Gastrocnemius medialis (tissue), 4 donors: ENCODE measurements around the gene DDOST. TPM values are rescaled to one million over a fixed set of nuclear protein-coding genes. Genes with fewer than 3 reads are reported as not detected.

Source experiments
- ATAC-seq, 2 donors: fragments of 150-250 bp; one replicate each; pipeline ENCODE4 v1.9.1; 2016
- DNase-seq, 2 donors: peaks; one replicate each; pipeline ENCODE4 v3.0.0-alpha.2; 2019
- H3K27ac ChIP-seq, 4 donors: fragments of 200-600 bp; sonication (generic); 1 replicate in 1 of 4; 2 replicates in 3 of 4; pipeline ENCODE4 v1.5.1; 2016 to 2018; ENCODE audit warnings: mild to moderate bottlenecking in 2 of 4, moderate library complexity in 1 of 4
- H3K27me3 ChIP-seq, 3 donors: fragments of 200-600 bp; sonication (generic) in 2 of 3; 1 replicate in 1 of 3; 2 replicates in 2 of 3; pipeline versions ENCODE4 v1.5.1 to v1.6.0; 2016 to 2019; ENCODE audit warnings: mild to moderate bottlenecking in 1 of 3, moderate library complexity in 1 of 3
- H3K36me3 ChIP-seq, 2 donors: fragments of 200-600 bp; sonication (generic) in 1 of 2; one replicate each; pipeline ENCODE4 v1.5.1; 2017 to 2018
- H3K4me1 ChIP-seq, 2 donors: fragments of 200-600 bp; sonication (generic) in 1 of 2; one replicate each; pipeline ENCODE4 v1.5.1; 2016 to 2017; ENCODE audit warnings: mild to moderate bottlenecking in 2 of 2
- H3K4me3 ChIP-seq, 4 donors: fragments of 200-600 bp; sonication (generic) in 3 of 4; 1 replicate in 1 of 4; 2 replicates in 3 of 4; pipeline ENCODE4 v1.5.1; 2016 to 2019; ENCODE audit warnings: mild to moderate bottlenecking in 2 of 4
- H3K9me3 ChIP-seq, 3 donors: fragments of 200-600 bp; sonication (generic) in 2 of 3; 1 replicate in 1 of 3; 2 replicates in 2 of 3; pipeline ENCODE4 v1.5.1; 2016 to 2019
- CTCF ChIP-seq, 5 experiments: fragments of 450-650 bp in 3 of 5; fragments of 200-600 bp in 2 of 5; sonication (generic) in 2 of 5; IDR thresholded peaks in 4 of 5; conservative IDR thresholded peaks in 1 of 5; 1 replicate in 4 of 5; 2 replicates in 1 of 5; pipeline ENCODE4 v1.5.1; 2016 to 2019; ENCODE audit warnings: antibody characterized with exemption in 5 of 5, mild to moderate bottlenecking in 3 of 5, moderate library complexity in 3 of 5
- POLR2A ChIP-seq, 2 donors: fragments of 450-650 bp; IDR thresholded peaks; one replicate each; pipeline ENCODE4 v1.6.1; 2017; ENCODE audit warnings: antibody characterized with exemption in 2 of 2, mild to moderate bottlenecking in 2 of 2, moderate library complexity in 2 of 2
- in situ Hi-C, 4 donors: fragments of 200-750 bp; cut with MboI; loops; one replicate each; pipeline versions ENCODE4 v1.15.0 to v1.8.0; 2017; ENCODE audit warnings: low sequenced_read_pairs in 4 of 4
- intact Hi-C: fragments of 100-400 bp; cut with DNase I; formaldehyde crosslinking; loops from one replicate; pipeline ENCODE4 v1.15.1; 2023; ENCODE audit warnings: low total_unique reads
- total RNA-seq, 4 donors: library from RNA; depleted of rRNA; stranded (reverse); fragments of >200 nt; gene quantifications; one replicate each; pipeline versions ENCODE4 v1.1.0 to v1.2.3, GENCODE V29; 2016

DDOST gene
- total RNA-seq, 4 donors from 2014 or later = 63.0 to 110 (median 99.8) TPM

GRCh38 chr1:20618550-20618949, 42.6 kb downstream of the DDOST start:
- intact Hi-C loops (no loop called here), in situ Hi-C loops (no loop called here)
- Histone ChIP-seq H3K4me3 (no peak overlapping the region), H3K36me3 (no peaks in the 10 kb centered on the region), H3K9me3 (no peaks in the 10 kb centered on the region), H3K4me1 (peaks cover 10 to 21% of the 10 kb centered on the region in 2 donors), H3K27ac (peak overlapping the region in 1 of 4 donors; percentile 12), H3K27me3 (no peaks in the 10 kb centered on the region)
- no peak for DNase-seq
- TF ChIP-seq POLR2A (IDR thresholded peaks at IDR 0.05) (no peak), CTCF (IDR thresholded peaks at IDR 0.05 in 4 of 5, conservative IDR thresholded peaks at IDR 0.05 in 1 of 5) (no peak)
- ATAC-seq = no peak

- DNase-seq (no peak), ATAC-seq (no peak)
- Histone ChIP-seq H3K4me3 (no peak overlapping the region), H3K27me3 (no peaks in the 10 kb centered on the region), H3K36me3 (no peaks in the 10 kb centered on the region), H3K9me3 (no peaks in the 10 kb centered on the region), H3K27ac (peak overlapping the region in 1 of 4 donors; percentile 16), H3K4me1 (peaks cover 10 to 23% of the 10 kb centered on the region in 2 donors)
- intact Hi-C loops (no loop called here), in situ Hi-C loops (no loop called here)
- TF ChIP-seq CTCF (IDR thresholded peaks at IDR 0.05 in 4 of 5, conservative IDR thresholded peaks at IDR 0.05 in 1 of 5) (no peak), POLR2A (IDR thresholded peaks at IDR 0.05) (no peak)
Observed at GRCh38 chr1:20616847-20617487, 44.2 kb downstream of the DDOST start.

- H3K9me3 ChIP-seq = no peaks in the 10 kb centered on the region
- DNase-seq (no peak), ATAC-seq (no peak)
- in situ Hi-C loops = no loop called here
- H3K36me3 ChIP-seq = no peaks in the 10 kb centered on the region
- no peak for TF ChIP-seq CTCF (IDR thresholded peaks at IDR 0.05 in 4 of 5, conservative IDR thresholded peaks at IDR 0.05 in 1 of 5)
- TF ChIP-seq POLR2A (IDR thresholded peaks at IDR 0.05) = no peak
- H3K4me1 ChIP-seq = peaks cover 10 to 23% of the 10 kb centered on the region in 2 donors
- H3K27ac ChIP-seq = peak overlapping the region in 1 of 4 donors; percentile 16
- H3K27me3 ChIP-seq = no peaks in the 10 kb centered on the region
- H3K4me3 ChIP-seq = peak overlapping the region in 1 of 4 donors; percentile 29
- intact Hi-C loops = no loop called here
Observed at GRCh38 chr1:20615946-20616846, 45.0 kb downstream of the DDOST start.

GRCh38 chr1:20614131-20614579, 47.0 kb downstream of the DDOST start:
- TF ChIP-seq CTCF (IDR thresholded peaks at IDR 0.05 in 4 of 5, conservative IDR thresholded peaks at IDR 0.05 in 1 of 5) = no peak
- peaks cover 10 to 23% of the 10 kb centered on the region in 2 donors for H3K4me1 ChIP-seq
- in situ Hi-C loops = no loop called here

More at GRCh38 chr1:20614131-20614579, 47.0 kb downstream of the DDOST start:
- DNase-seq = no peak
- Histone ChIP-seq H3K27ac (peak overlapping the region in 3 of 4 donors; percentile 30 to 61 (median 56)), H3K36me3 (no peaks in the 10 kb centered on the region), H3K9me3 (no peaks in the 10 kb centered on the region), H3K4me3 (no peak overlapping the region), H3K27me3 (no peaks in the 10 kb centered on the region)
- no peak for ATAC-seq
- intact Hi-C loops = no loop called here
